D721Med (cell line): Measurements from ENCODE around the gene PRKG1.

Source experiments
- DNase-seq: peaks from one replicate; pipeline ENCODE4 v3.0.0; 2011; ENCODE audit warnings: low spot score; ENCODE audit not compliant: insufficient read length
- FAIRE-seq: peaks from 2 replicates; lab custom pipeline; 2011; peaks lifted over from hg19 to GRCh38; lab: Jason Lieb, UNC
- TF ChIP-seq, protein P1 (sequence below): IDR thresholded peaks from 2 replicates; pipeline ENCODE4 v1.5.1; 2012; ENCODE audit warnings: mild to moderate bottlenecking, control low read depth; ENCODE audit not compliant: insufficient read depth; ENCODE audit errors: missing control alignments

Gene PRKG1

DNA sequence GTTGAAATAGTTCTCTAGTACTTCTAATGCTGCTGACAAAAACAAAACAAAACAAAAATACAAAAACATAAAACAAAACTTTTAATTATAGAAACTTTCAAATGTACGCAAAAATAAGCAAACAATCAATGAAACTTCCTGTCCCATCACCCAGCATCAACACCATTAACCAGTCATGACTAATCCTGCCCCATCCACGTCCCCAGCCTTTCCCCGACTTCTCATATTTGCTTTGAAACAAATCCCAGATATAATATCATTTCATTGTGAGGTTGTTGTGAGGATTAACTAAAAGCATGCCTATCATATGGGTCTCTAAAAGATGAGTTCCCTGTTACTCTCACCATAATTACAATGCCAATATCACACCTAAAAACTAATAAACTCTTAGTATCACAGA, 569.4 kb downstream of the PRKG1 start:
- DNase-seq, result no peak
- TF ChIP-seq, protein P1, sequence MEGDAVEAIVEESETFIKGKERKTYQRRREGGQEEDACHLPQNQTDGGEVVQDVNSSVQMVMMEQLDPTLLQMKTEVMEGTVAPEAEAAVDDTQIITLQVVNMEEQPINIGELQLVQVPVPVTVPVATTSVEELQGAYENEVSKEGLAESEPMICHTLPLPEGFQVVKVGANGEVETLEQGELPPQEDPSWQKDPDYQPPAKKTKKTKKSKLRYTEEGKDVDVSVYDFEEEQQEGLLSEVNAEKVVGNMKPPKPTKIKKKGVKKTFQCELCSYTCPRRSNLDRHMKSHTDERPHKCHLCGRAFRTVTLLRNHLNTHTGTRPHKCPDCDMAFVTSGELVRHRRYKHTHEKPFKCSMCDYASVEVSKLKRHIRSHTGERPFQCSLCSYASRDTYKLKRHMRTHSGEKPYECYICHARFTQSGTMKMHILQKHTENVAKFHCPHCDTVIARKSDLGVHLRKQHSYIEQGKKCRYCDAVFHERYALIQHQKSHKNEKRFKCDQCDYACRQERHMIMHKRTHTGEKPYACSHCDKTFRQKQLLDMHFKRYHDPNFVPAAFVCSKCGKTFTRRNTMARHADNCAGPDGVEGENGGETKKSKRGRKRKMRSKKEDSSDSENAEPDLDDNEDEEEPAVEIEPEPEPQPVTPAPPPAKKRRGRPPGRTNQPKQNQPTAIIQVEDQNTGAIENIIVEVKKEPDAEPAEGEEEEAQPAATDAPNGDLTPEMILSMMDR, result no peak
- FAIRE-seq, result no peak

DNA sequence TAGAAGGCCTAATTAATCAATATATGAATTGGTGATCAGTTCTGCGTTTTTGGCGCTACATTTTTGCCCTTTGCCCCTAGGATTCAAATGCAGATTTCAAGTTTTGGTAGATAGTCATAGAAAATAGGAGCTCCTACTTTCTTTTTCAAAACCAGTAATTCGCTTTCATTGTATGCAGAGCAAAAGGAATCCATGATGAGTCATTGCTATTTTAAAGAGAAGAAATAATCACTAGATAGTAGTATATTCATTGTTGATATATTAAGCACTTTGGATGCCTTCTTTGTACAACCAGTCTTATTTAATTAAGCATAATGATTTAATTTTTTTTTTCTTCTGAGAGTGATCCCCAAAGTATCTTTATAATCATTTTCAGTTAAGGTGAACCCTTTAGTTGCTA, 574.8 kb downstream of the PRKG1 start:
- FAIRE-seq (no peak), DNase-seq (no peak)
- TF ChIP-seq, protein P1, result no peak

DNA sequence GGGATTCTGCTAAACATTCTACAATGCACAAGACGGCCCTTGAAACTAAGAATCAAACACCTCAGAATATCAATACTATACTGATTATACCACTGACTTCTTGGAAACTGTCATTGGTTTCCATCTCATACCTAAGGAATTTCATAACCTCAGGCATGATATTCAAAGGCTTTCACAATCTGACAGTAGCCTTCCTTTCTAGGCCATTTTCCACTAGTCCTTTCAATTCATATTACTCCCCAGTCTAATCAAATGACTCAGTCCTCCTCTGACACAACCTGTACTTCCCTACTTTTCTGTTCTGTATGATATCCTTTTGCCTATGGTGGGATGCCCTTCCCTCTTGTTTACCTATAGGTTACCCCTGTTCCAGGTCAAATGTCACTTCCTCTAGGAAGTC, 576.8 kb downstream of the PRKG1 start:
- TF ChIP-seq, protein P1, result no peak
- FAIRE-seq (no peak), DNase-seq (no peak)

DNA sequence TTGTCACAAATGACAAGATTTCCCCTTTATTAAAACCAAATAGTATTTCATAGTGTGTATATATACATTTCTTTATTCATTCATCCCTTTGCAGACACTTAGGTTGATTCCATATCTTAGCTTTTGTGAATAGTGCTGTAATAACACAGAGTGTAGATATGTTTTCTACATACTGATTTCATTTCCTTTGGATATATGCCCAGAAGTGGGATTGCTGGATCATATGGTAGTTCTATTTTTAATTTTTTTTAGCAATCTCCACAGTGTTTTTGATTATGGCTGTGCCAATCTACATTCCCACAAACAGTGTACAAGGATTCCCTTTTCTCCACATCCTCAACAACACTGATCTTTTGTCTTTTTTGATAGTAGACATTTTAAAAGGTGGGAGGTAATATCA, 578.7 kb downstream of the PRKG1 start:
- TF ChIP-seq, protein P1, result no peak
- no peak for FAIRE-seq
- DNase-seq, result no peak

DNA sequence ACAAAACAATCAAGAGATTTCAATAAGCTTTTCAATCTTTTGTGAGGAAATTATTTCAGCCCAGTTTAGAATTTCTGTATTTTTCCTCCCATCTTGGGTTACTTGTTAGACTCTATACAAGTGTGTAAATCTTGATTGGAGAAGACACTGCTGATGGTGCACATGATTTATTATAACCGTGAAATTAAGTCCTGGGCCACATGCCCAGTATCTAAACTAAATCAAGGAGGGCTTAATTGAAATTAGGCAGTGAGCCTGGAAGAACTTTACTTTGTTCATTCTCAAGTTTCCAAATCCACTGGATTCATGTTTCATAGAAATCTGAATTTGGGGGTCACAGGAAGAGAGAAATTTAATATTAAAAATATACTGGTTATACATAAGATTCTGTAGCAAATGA, 580.6 kb downstream of the PRKG1 start:
- TF ChIP-seq, protein P1, result no peak
- DNase-seq (no peak), FAIRE-seq (no peak)

DNA sequence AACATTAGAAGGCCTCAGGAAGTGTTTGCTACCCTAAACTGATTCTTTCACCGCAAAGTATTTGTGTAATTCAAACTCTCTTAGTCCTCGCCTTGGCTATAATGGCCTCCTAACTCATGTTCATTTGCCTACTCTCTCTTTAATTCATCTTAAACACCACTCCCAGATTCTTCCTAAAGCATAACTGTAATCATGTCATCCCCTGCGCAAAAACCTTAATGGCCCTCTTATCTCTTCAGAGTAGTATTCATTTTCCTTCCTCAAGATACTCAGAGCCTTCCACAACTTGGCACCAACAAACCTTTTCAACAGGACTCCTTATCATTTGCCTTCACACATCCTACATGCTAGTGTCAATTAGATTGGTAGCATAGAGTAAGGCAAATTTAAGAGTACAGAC, 582.2 kb downstream of the PRKG1 start:
- DNase-seq, result no peak
- no peak for FAIRE-seq
- TF ChIP-seq, protein P1, result no peak

DNA sequence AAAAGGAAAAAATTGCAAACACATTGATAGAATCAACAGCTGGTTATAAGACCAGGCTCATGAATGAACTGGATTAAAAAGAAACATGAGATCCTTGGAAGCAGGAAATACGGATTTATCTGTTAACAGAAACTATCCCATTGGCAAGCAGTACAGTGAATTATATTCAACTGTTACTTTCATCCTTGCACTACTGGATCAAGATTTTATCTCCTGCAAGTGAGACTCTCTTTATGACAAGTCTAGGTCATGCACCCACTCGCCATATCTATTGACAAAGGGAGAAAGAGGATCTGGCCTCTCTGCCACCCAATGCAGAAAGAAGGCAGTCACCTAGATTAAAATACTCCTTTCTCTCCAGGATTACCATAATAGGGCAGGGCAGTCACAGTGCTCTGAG, 583.7 kb downstream of the PRKG1 start:
- FAIRE-seq (no peak), DNase-seq (no peak)
- TF ChIP-seq, protein P1, result no peak
